ENCODE results near the gene ADORA2A.

- TF ChIP-seq, protein P1, sequence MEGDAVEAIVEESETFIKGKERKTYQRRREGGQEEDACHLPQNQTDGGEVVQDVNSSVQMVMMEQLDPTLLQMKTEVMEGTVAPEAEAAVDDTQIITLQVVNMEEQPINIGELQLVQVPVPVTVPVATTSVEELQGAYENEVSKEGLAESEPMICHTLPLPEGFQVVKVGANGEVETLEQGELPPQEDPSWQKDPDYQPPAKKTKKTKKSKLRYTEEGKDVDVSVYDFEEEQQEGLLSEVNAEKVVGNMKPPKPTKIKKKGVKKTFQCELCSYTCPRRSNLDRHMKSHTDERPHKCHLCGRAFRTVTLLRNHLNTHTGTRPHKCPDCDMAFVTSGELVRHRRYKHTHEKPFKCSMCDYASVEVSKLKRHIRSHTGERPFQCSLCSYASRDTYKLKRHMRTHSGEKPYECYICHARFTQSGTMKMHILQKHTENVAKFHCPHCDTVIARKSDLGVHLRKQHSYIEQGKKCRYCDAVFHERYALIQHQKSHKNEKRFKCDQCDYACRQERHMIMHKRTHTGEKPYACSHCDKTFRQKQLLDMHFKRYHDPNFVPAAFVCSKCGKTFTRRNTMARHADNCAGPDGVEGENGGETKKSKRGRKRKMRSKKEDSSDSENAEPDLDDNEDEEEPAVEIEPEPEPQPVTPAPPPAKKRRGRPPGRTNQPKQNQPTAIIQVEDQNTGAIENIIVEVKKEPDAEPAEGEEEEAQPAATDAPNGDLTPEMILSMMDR (IDR thresholded peaks at IDR 0.05; ENCODE audit: insufficient read depth, low read length, poor library complexity, severe bottlenecking): peak; percentile 97
- no peak for TF ChIP-seq EZH2phosphoT487 (conservative IDR thresholded peaks at IDR 0.05; ENCODE audit: low read length)
Measured at GRCh38 chr22:24421428-24421931, 5.9 kb upstream of the ADORA2A start.
